ENCODE results near the gene LSM7.

GRCh38 chr19:2365201-2365970, 37.0 kb upstream of the LSM7 start:
- no peak for TF ChIP-seq CTCF (IDR thresholded peaks at IDR 0.05)
- TF ChIP-seq POLR2AphosphoS5 (IDR thresholded peaks at IDR 0.05) = no peak
- no peak for TF ChIP-seq POLR2A (IDR thresholded peaks at IDR 0.05)

Measured in breast epithelium (tissue), 3 donors.